MM.1S (cell line): ENCODE measurements around the gene ARHGAP4.

Experiments
- DNase-seq: peaks from one replicate; pipeline ENCODE4 v3.0.0-alpha.2; 2015
- H2AFZ ChIP-seq: fragments of 300-600 bp; sonication (generic); 2 replicates; pipeline ENCODE4 v1.6.0; 2016; ENCODE audit warnings: antibody characterized with exemption, low read length
- H3F3A ChIP-seq: fragments of 300-600 bp; sonication (generic); 2 replicates; pipeline ENCODE4 v1.6.1; 2016; ENCODE audit warnings: mild to moderate bottlenecking, antibody characterized with exemption, low read length, moderate library complexity, mixed read lengths; ENCODE audit not compliant: insufficient read depth
- H3K27ac ChIP-seq: fragments of 300-600 bp; sonication (generic); 2 replicates; pipeline ENCODE4 v1.5.1; 2016; ENCODE audit warnings: mild to moderate bottlenecking, low read length
- H3K27me3 ChIP-seq: fragments of 300-600 bp; sonication (generic); replicated peaks from 2 replicates; pipeline ENCODE4 v1.6.0; 2016; ENCODE audit warnings: low read length; ENCODE audit not compliant: insufficient read depth
- H3K36me3 ChIP-seq: fragments of 300-600 bp; sonication (generic); replicated peaks from 2 replicates; pipeline ENCODE4 v1.6.1; 2016; ENCODE audit warnings: mild to moderate bottlenecking, low read length, mixed read lengths; ENCODE audit not compliant: insufficient read depth
- H3K4me1 ChIP-seq: fragments of 300-600 bp; sonication (generic); 2 replicates; pipeline ENCODE4 v1.6.1; 2016; ENCODE audit warnings: low read length, mixed read lengths
- H3K4me2 ChIP-seq: fragments of 300-600 bp; sonication (generic); 2 replicates; pipeline ENCODE4 v1.6.0; 2016; ENCODE audit warnings: low read depth, low read length
- H3K4me3 ChIP-seq: fragments of 300-600 bp; sonication (generic); 2 replicates; pipeline ENCODE4 v1.5.1; 2016; ENCODE audit warnings: low read length, mixed read lengths
- H3K79me2 ChIP-seq: fragments of 300-600 bp; sonication (generic); 2 replicates; pipeline ENCODE4 v1.6.1; 2016; ENCODE audit warnings: mixed run types, low read length, mixed read lengths
- H3K9ac ChIP-seq: fragments of 300-600 bp; sonication (generic); 2 replicates; pipeline ENCODE4 v1.6.1; 2016; ENCODE audit warnings: low read length, mixed read lengths
- H3K9me2 ChIP-seq: fragments of 300-600 bp; sonication (generic); replicated peaks from 2 replicates; pipeline ENCODE4 v1.6.1; 2016; ENCODE audit warnings: mild to moderate bottlenecking, low read length, mixed read lengths; ENCODE audit not compliant: insufficient read depth
- H3K9me3 ChIP-seq: fragments of 300-600 bp; sonication (generic); replicated peaks from 2 replicates; pipeline ENCODE4 v1.6.1; 2016; ENCODE audit warnings: mild to moderate bottlenecking, low read length, mixed read lengths; ENCODE audit not compliant: insufficient read depth
- H4K20me1 ChIP-seq: fragments of 300-600 bp; sonication (generic); 2 replicates; pipeline ENCODE4 v1.6.1; 2016; ENCODE audit warnings: mild to moderate bottlenecking, low read length, moderate library complexity, mixed read lengths; ENCODE audit not compliant: insufficient read depth
- EZH2 ChIP-seq: fragments of 300-600 bp; sonication (generic); optimal IDR thresholded peaks from 2 replicates; pipeline ENCODE3; 2017; ENCODE audit warnings: low read depth, mild to moderate bottlenecking, antibody characterized with exemption, low read length, mixed read lengths
- EZH2phosphoT487 ChIP-seq: fragments of 300-600 bp; sonication (generic); IDR thresholded peaks from 2 replicates; pipeline ENCODE4 v1.6.1; 2018; ENCODE audit warnings: antibody characterized with exemption, low read length
- TF ChIP-seq, protein P1 (sequence below): fragments of 300-600 bp; sonication (generic); IDR thresholded peaks from 2 replicates; pipeline ENCODE4 v1.5.1; 2016; ENCODE audit warnings: antibody characterized with exemption, low read length, mixed read lengths

Gene ARHGAP4

DNA sequence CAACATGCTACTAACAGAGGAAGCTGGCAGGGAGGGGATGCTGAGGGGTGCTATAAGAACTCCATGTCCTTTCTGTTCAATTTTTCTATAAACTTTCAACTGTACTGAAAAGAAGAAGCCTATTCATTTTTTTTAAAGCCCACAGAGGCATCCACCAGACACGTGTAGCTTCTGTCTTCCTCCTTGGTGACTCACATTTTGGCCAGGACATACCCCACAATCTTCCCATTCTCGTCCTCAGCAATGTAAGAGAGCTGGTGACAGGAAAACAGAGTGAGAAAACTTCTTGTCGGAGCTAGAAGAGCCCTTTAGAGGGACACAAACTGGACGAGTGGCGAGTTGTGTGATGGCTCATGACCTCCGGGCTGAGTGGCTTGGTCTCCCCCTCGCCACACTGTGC lies 7.7 kb upstream of the ARHGAP4 start:
- Histone ChIP-seq H3K36me3 (no peaks in the 10 kb centered on the region), H3K4me1 (peaks cover 8% of the 10 kb centered on the region; the same call in 1 of the 2 replicates), H3K9ac (peak overlapping the region; percentile 72; the same call in 1 of the 2 replicates), H3K9me3 (no peaks in the 10 kb centered on the region), H3K79me2 (peaks cover 41% of the 10 kb centered on the region), H3K27ac (no peak overlapping the region), H2AFZ (no peak overlapping the region), H3K9me2 (no peaks in the 10 kb centered on the region), H3K4me2 (peak overlapping the region; percentile 72), H3K4me3 (peak overlapping the region; percentile 70), H3F3A (0 out of 2 replicates have a peak, but pooled peaks cover 4% of the 10 kb centered on the region), H3K27me3 (no peaks in the 10 kb centered on the region), H4K20me1 (no peaks in the 10 kb centered on the region)
- no peak for DNase-seq
- TF ChIP-seq, protein P1, sequence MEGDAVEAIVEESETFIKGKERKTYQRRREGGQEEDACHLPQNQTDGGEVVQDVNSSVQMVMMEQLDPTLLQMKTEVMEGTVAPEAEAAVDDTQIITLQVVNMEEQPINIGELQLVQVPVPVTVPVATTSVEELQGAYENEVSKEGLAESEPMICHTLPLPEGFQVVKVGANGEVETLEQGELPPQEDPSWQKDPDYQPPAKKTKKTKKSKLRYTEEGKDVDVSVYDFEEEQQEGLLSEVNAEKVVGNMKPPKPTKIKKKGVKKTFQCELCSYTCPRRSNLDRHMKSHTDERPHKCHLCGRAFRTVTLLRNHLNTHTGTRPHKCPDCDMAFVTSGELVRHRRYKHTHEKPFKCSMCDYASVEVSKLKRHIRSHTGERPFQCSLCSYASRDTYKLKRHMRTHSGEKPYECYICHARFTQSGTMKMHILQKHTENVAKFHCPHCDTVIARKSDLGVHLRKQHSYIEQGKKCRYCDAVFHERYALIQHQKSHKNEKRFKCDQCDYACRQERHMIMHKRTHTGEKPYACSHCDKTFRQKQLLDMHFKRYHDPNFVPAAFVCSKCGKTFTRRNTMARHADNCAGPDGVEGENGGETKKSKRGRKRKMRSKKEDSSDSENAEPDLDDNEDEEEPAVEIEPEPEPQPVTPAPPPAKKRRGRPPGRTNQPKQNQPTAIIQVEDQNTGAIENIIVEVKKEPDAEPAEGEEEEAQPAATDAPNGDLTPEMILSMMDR: no peak
- TF ChIP-seq EZH2 (no peak), EZH2phosphoT487 (no peak)

DNA sequence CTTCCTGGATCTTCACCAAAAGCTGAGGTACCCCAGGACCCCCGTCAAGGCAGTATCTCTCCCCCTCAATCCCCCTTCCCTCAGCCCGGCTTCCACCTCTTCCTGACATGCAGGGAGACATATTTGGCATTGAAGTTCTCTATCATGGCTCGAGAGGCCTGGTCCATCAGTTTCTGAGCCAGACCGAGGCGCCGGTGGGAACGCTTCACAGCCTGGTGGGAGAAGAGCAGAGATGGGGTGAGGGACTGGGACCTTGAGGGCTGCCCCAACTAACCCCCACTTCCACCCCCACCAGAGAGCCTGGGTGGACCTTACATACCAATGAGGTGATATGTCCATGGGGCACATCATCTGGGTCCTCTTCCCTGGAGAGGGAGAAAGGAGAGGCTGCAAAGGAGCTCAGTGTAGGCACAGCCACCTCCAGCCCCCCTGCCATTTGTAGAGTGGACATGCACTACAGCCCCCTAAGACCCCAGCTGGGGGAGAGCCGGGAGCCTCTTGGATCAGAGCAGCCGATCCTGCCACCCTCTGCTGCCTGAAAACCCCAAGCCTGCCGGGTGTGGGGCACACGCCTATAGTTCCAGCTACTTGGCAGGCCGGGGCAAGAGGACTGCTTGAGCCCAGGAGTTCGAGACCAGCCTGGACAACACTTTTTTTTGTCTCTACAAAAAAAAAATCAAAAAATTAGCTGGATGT lies 6.3 kb upstream of the ARHGAP4 start:
- Histone ChIP-seq H3K79me2 (peaks cover 41% of the 10 kb centered on the region), H3K27ac (no peak overlapping the region), H3F3A (peaks cover 9% of the 10 kb centered on the region; the same call in 1 of the 2 replicates), H3K4me2 (no peak overlapping the region), H3K4me1 (peaks cover 8% of the 10 kb centered on the region; the same call in 1 of the 2 replicates), H4K20me1 (no peaks in the 10 kb centered on the region), H3K9ac (no peak overlapping the region), H3K9me2 (no peaks in the 10 kb centered on the region), H3K9me3 (no peaks in the 10 kb centered on the region), H2AFZ (no peak overlapping the region), H3K27me3 (no peaks in the 10 kb centered on the region), H3K4me3 (no peak overlapping the region), H3K36me3 (no peaks in the 10 kb centered on the region)
- TF ChIP-seq EZH2phosphoT487: no peak
- TF ChIP-seq EZH2: no peak
- no peak for DNase-seq

DNA sequence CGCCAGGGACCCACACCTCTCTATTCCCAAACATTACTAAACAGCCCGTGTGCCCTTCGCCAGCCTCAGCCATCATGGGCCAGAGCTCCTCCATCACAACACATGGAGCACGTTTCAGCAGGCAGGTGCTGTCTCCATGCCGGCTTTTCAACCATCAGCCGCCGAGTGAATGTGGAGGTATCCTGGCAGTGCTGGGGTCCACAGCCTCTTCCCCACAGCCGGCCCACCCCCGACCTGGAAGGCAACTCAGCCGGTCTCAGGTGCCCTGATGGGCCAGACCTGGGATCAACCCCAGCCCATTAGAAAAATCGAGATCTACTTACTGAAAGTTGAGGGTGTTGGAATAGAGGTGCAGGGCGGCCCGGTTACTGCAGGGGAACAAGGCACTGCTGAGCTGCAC lies 5.7 kb upstream of the ARHGAP4 start:
- Histone ChIP-seq H3K79me2 (peaks cover 41% of the 10 kb centered on the region), H3K9ac (no peak overlapping the region), H3K27ac (no peak overlapping the region), H3K27me3 (no peaks in the 10 kb centered on the region), H4K20me1 (no peaks in the 10 kb centered on the region), H3K9me3 (no peaks in the 10 kb centered on the region), H3K4me2 (no peak overlapping the region), H2AFZ (no peak overlapping the region), H3K9me2 (no peaks in the 10 kb centered on the region), H3K4me3 (no peak overlapping the region), H3K4me1 (peaks cover 8% of the 10 kb centered on the region; the same call in 1 of the 2 replicates), H3F3A (peaks cover 15% of the 10 kb centered on the region; the same call in 1 of the 2 replicates), H3K36me3 (no peaks in the 10 kb centered on the region)
- no peak for TF ChIP-seq EZH2
- TF ChIP-seq, protein P1: no peak
- no peak for TF ChIP-seq EZH2phosphoT487
- no peak for DNase-seq

DNA sequence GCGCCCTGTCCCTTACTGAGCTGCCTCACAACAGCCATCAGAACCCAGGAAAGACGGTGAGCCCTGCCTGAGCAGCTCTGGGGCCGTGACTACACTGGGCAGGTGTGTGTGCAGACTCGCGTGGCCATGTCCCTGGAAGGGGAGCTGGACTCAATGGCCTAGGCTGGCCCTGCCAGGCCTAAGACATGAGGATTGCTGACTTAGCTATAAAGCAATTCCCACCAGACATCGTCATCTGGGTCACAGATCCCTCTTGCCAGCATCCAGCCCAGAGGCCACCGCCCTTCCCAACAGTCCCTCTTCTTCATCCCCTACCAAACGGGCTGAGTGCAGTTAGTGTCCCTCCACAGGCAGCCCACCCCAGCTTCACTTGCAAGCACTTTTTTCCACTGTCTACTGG lies 5.1 kb upstream of the ARHGAP4 start:
- Histone ChIP-seq H4K20me1 (no peaks in the 10 kb centered on the region), H3K4me1 (peaks cover 8% of the 10 kb centered on the region; the same call in 1 of the 2 replicates), H3F3A (peaks cover 19% of the 10 kb centered on the region; the same call in 1 of the 2 replicates), H3K27me3 (no peaks in the 10 kb centered on the region), H3K9ac (no peak overlapping the region), H3K4me3 (no peak overlapping the region), H3K9me3 (no peaks in the 10 kb centered on the region), H3K9me2 (no peaks in the 10 kb centered on the region), H3K27ac (no peak overlapping the region), H2AFZ (no peak overlapping the region), H3K79me2 (peaks cover 41% of the 10 kb centered on the region), H3K36me3 (no peaks in the 10 kb centered on the region), H3K4me2 (no peak overlapping the region)
- no peak for DNase-seq
- TF ChIP-seq, protein P1: no peak
- TF ChIP-seq EZH2phosphoT487: no peak
- TF ChIP-seq EZH2: no peak
